SU-DHL-6 (cell line): ENCODE measurements around the gene HSPB2.

Experiments
- CTCF ChIP-seq: fragments of 200-600 bp; sonication (generic); IDR thresholded peaks from one replicate; pipeline ENCODE4 v1.5.1; 2017; ENCODE audit warnings: antibody characterized with exemption, mild to moderate bottlenecking, low read length, moderate library complexity; ENCODE audit not compliant: insufficient read depth, poor library complexity, severe bottlenecking
- EZH2phosphoT487 ChIP-seq: fragments of 200-600 bp; sonication (generic), shearing (Covaris generic); conservative IDR thresholded peaks from 2 replicates; pipeline ENCODE4 v1.6.1; 2018; ENCODE audit warnings: mild to moderate bottlenecking, antibody characterized with exemption, low read length, moderate library complexity, mixed read lengths

GRCh38 chr11:111925953-111926352 is 13.4 kb downstream of the HSPB2 start:
- TF ChIP-seq CTCF (no peak), EZH2phosphoT487 (no peak)
